Activated T-cell treated with anti-CD3 and anti-CD28 coated beads for 24 hours (primary cell): ENCODE results near the gene ZNF382.
"Not testable (repeated sequence)": the region's sequence is repeated elsewhere in the genome, so short reads cannot be mapped to it uniquely, and the experiment has no call there.

Experiments used
- DNase-seq: peaks from one replicate; pipeline ENCODE4 v3.0.0-alpha.2; 2020; ENCODE audit warnings: low read depth

ZNF382 gene

DNA sequence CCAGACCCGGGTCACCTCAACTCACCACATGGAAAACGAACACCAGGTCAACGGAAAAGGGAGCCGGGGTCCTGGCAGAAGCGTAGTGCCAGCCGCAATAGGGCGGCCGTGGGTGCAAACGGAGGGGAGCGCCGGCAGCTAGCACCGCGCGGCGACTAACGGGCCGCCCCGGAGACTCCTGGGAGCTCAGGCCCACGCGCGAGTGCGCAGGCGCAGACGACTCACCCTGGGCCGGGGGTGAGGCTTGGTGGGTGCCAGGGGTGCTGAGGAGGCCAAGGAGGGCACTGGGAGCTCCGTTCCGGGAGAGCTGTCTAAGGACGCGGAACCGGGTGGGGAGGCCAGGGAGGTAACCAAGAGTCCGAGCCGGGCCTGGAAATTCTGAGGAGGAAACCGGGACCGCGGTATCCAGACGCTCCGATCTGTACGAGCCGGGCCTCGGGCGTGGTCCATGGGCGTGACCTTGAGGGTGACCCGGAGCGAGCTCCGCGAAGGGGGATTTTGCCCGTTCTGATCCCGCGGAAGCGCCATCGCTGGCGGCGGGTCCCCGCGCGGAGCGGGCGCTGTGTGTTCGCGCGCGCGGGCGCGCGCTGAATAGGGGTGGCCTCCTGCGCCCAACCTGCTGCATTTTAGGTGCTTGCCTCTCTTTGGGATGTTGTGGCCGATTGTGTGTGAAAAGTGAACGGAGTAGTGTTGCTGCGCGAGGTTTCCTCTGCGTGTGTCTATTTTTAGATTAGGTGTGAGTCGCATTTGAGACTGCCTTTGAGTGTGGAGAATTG is at the start of gene ZNF382:
Gene ZNF382, plus strand, starts transcription at position 213 of the 776 bp plus-strand sequence. CDS start 4,602 bp downstream, outside the sequence.
- peak; percentile 84 for DNase-seq

DNA sequence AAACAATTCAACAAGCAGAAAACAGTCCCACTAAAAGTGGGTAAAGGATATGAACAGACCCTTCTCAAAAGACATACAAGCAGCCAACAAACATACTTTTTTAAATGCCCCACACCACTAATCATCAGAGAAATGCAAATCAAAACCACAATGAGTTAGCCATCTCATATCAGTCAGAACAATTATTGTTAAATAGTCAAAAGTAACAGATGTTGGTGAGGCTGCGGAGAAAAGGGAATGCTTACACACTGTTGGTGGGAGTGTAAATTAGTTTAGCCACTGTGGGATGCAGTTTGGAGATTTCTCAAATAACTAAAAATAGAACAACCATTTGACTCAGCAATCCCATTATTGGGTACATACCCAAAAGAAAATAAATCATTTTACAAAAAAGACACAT is 40.7 kb upstream of the ZNF382 start:
- no peak for DNase-seq

- DNase-seq, result no peak
Measured at GRCh38 chr19:36572593-36573019, 32.5 kb upstream of the ZNF382 start.

- peak; percentile 79 for DNase-seq
Measured at GRCh38 chr19:36573020-36573894, 31.9 kb upstream of the ZNF382 start, which contains the start of gene ZNF529. TSS of gene ZNF529 (minus strand) at chr19:36573292. CDS start at chr19:36572346, 946 bp downstream.

- DNase-seq, result no peak
Measured at GRCh38 chr19:36573895-36574720, 31.0 kb upstream of the ZNF382 start.

DNA sequence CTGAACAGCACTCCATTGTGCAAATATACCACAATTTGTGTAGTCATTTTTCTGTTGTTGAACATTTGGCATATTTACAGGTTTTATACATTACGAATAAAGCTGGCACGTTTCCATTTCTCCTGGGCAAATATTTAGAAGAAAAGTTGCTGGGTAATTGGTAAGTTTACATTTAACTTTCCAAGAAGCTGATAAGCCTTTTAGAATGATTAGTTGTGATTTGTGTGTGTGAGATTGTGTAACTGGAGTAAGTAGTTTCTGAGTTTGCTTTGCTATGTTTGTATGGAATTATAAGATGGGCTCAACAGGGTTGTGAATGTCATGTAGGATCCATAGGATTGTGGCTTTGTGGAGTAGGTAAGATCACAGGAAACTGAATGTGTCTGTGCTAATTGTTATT is 30.4 kb upstream of the ZNF382 start:
- DNase-seq, result no peak

DNA sequence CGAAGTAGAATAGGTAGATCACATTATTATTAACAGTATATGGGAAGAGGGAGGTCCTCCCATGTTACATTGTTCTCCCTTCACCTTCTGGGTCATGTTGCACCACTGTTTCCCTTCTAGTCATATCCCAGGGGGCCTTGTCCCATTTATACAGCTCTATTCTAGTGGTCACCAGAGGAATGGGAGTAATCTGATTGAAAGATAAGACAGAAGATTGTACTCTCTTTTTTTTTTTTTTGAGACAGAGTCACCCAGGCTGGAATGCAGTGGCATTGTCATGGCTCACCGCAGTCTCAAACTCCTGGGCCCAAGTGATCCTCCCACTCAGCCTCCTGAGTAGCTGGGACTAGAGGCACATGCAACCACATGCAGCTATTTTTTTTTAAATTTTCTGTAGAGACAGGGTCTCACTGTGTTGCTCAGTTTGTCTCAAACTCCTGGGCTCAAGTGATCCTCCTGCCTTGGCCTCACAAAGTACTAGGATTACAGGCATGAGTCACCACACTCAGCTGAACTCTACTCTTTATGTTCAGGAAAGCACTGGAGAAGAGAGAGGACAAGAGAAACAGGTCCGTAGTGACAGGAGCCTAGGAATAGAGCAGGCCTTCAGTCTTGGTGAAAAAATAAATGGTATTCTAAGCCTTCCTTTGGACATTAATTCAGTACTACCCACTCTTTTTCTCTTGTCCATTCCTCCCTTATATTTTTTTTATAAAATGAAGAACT is 27.7 kb upstream of the ZNF382 start:
- DNase-seq, result no peak

GRCh38 chr19:36579255-36579654 is 25.9 kb upstream of the ZNF382 start:
- no peak for DNase-seq

DNA sequence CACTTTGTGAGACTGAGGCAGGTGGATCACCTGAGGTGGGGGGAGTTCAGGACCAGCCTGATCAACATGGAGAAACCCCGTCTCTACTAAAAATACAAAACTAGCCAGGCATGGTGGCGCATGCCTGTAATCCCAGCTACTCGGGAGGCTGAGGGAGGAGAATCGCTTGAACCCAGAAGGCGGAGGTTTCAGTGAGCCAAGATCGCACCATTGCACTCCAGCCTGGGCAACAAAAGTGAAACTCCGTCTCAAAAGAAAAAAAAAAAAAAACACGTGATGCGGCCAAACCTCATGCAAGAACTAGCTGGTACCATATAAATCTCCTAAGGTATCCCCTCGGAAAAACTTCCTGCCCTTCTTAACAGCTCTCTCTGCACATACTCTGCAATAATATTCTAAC is 2.4 kb upstream of the ZNF382 start:
- DNase-seq, result not testable (repeated sequence)

- peak; percentile 85 for DNase-seq
Measured at GRCh38 chr19:36604656-36605100, 435 bp upstream of the ZNF382 start.

DNA sequence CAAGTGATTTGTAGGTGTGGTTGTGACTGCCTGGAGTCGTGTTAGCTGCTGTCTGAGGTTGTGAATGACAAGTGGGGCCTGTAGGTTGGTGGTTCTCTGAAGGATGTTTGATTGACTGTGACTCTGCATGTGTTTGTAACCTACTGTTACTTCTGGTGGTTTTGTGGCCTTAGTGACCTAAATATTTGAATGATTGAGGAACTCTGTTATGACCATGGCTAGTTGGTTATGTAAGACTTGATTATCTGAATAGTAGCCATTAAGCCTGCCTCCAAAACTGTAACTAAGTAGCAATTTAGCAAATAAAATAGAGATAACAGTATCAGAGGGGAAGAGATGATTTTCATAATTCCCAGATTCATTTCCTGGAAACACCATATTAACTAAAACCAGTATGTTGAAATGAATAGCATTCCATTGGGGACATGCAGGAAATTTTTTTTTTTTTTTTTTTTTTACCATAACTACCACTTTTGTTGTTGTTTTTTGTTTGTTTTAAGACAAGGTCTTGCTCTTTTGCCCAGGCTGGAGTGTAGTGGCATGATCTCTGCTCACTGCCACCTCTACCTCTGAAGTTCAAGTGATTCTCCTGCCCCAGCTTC is 865 bp downstream of the ZNF382 start:
- DNase-seq, result no peak

- no peak for DNase-seq
Measured at GRCh38 chr19:36627057-36627456, 21.9 kb downstream of the ZNF382 start.

DNA sequence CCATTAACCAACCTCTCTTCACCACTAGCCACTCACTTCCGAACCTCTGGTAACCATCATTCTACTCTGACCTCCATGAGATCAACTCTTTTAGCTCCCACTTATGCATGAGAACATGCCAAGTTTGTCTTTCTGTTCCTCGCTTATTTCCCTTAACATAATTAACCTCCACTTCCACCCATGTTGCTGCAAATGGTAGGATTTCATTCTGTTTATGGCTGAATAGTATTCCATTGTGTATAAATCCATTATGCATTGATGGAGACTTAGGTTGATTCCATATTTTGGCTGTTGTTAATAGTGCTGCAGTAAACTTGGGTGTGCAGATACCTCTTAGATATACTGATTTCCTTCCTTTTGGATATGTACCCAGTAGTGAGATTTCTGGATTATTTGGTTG is 30.2 kb downstream of the ZNF382 start:
- DNase-seq, result no peak

- DNase-seq, result no peak
Measured at GRCh38 chr19:36638862-36639510, 33.9 kb downstream of the ZNF382 start.

GRCh38 chr19:36646746-36647145 is 41.6 kb downstream of the ZNF382 start:
- no peak for DNase-seq

GRCh38 chr19:36652958-36653357 is 47.8 kb downstream of the ZNF382 start:
- DNase-seq, result no peak

- DNase-seq, result no peak
Measured at GRCh38 chr19:36665832-36666231, 60.7 kb downstream of the ZNF382 start.

DNA sequence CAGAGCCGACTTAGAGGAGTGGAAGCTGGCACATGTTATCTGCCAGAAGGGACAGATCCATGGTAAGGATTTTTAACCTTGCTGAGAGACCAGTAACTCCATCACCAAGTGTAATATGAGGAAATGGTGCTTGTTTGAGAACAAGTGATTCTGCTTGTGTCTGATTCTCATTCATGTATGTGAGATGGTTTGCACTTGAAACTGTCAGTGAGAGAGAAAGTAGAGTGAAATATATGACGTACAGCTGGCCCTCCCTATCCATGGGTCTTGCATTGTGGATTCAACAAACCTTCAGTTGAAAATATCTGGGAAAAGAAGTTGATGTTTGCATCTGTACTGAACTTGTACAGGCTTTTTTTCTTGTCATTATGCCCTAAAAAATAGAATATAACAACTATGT is 63.5 kb downstream of the ZNF382 start:
- DNase-seq, result no peak

- DNase-seq, result no peak
Measured at GRCh38 chr19:36672368-36672767, 67.3 kb downstream of the ZNF382 start.

DNA sequence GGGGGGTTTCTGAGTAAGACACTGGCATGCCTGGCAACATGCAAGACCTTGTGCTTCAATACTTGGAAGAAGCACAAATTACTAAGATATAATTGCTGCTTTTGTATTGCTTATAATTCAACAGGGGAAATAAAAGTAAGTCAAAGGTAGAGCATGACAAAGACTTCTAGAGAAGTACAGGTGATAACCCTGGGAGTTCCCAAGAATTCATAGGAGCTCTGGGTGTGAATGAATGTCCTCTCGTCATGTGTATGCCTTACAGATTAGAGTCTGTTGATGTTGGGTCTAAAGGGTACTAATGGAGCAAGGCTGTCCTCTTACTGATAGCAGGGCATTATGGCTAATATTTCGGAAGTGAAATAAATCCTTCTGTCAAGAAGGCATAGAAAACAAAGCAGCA is 69.1 kb downstream of the ZNF382 start:
- no peak for DNase-seq
